ENCODE data around the gene ACAA1. TPM values are rescaled to one million over a fixed set of nuclear protein-coding genes. Genes with fewer than 3 reads are reported as not detected.
"Not testable (repeated sequence)": the region's sequence is repeated elsewhere in the genome, so short reads cannot be mapped to it uniquely, and the experiment has no call there.

ACAA1 gene
- total and polyA plus RNA-seq, 2 donors (not counting 1 experiment from before 2014, with no cell fraction given), result 98.4 to 143 TPM

DNA sequence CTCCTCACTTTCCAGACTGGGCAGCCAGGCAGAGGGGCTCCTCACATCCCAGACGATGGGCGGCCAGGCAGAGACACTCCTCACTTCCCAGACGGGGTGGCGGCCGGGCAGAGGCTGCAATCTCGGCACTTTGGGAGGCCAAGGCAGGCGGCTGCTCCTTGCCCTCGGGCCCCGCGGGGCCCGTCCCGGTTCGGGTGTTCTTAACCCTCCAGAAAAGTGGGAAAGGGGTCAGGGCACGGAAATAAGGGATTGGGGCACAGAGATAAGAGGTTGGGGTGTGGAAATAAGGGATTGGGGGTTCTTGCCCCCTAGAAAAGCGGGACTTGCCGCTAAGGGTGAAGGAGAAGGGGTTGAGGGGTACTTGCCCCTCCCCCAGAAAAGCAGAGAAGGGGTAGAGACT is 54.6 kb downstream of the ACAA1 start:
- H4K20me1 ChIP-seq (ENCODE audit: control insufficient read depth, insufficient read depth, low read length, poor library complexity, severe bottlenecking); H3K4me1 Mint-ChIP-seq; CTCF ChIA-PET; H3K9me3 Mint-ChIP-seq (ENCODE audit: insufficient read depth); DNase-seq; H3K27me3 Mint-ChIP-seq; H3K4me1 ChIP-seq (ENCODE audit: control insufficient read depth in 2 of 2, insufficient read depth in 2 of 2, low read length in 2 of 2); H3K9ac ChIP-seq (ENCODE audit: low read length); H3K36me3 ChIP-seq (replicated peaks in 1 of 2; ENCODE audit: control extremely low read depth in 1 of 2, control insufficient read depth in 1 of 2, extremely low read depth in 1 of 2, insufficient read depth in 2 of 2, low read length in 1 of 2); H3K79me2 ChIP-seq (ENCODE audit: control insufficient read depth, insufficient read depth, low read length); H3K27ac ChIP-seq (ENCODE audit: low read length in 2 of 2); H3K27ac Mint-ChIP-seq; H2AFZ ChIP-seq (ENCODE audit: insufficient read depth, low read depth, low read length, poor library complexity, severe bottlenecking); intact Hi-C loops (cut with micrococcal nuclease); H3K4me3 Mint-ChIP-seq; ATAC-seq (ENCODE audit: low read depth); H3K4me2 ChIP-seq (replicated peaks; ENCODE audit: low read depth, low read length, poor library complexity, severe bottlenecking); H3K27me3 ChIP-seq (replicated peaks in 1 of 4; ENCODE audit: control extremely low read depth in 1 of 4, control insufficient read depth in 3 of 4, insufficient read depth in 4 of 4, low read length in 3 of 4); H3K4me3 ChIP-seq (ENCODE audit: control extremely low read depth in 1 of 5, extremely low read depth in 1 of 5, insufficient read depth in 1 of 5, low read depth in 2 of 5, low read length in 4 of 5); POLR2A ChIA-PET: not testable (repeated sequence)
- H3K9me3 ChIP-seq (ENCODE audit: control extremely low read depth in 1 of 3, control insufficient read depth in 2 of 3, insufficient read depth in 1 of 3, low read length in 2 of 3), result peaks cover 0 to 24% (median 11%) of the 10 kb centered on the region in 3 donors
- 91% methylated on average over 7 of the region's 16 CpGs for WGBS (ENCODE audit: insufficient coverage)

GRCh38 chr3:38077073-38077472 is 59.9 kb downstream of the ACAA1 start:
- ATAC-seq (ENCODE audit: low read depth); H3K27ac ChIP-seq (ENCODE audit: low read length in 2 of 2); H3K4me2 ChIP-seq (replicated peaks; ENCODE audit: low read depth, low read length, poor library complexity, severe bottlenecking); H2AFZ ChIP-seq (ENCODE audit: insufficient read depth, low read depth, low read length, poor library complexity, severe bottlenecking); H3K9ac ChIP-seq (ENCODE audit: low read length); H4K20me1 ChIP-seq (ENCODE audit: control insufficient read depth, insufficient read depth, low read length, poor library complexity, severe bottlenecking); H3K27ac Mint-ChIP-seq; H3K27me3 ChIP-seq (replicated peaks in 1 of 4; ENCODE audit: control extremely low read depth in 1 of 4, control insufficient read depth in 3 of 4, insufficient read depth in 4 of 4, low read length in 3 of 4); H3K4me1 Mint-ChIP-seq; POLR2A ChIA-PET; H3K79me2 ChIP-seq (ENCODE audit: control insufficient read depth, insufficient read depth, low read length); H3K9me3 Mint-ChIP-seq (ENCODE audit: insufficient read depth); H3K4me3 Mint-ChIP-seq; H3K4me3 ChIP-seq (ENCODE audit: control extremely low read depth in 1 of 5, extremely low read depth in 1 of 5, insufficient read depth in 1 of 5, low read depth in 2 of 5, low read length in 4 of 5); intact Hi-C loops (cut with micrococcal nuclease); DNase-seq; CTCF ChIA-PET; H3K36me3 ChIP-seq (replicated peaks in 1 of 2; ENCODE audit: control extremely low read depth in 1 of 2, control insufficient read depth in 1 of 2, extremely low read depth in 1 of 2, insufficient read depth in 2 of 2, low read length in 1 of 2); H3K4me1 ChIP-seq (ENCODE audit: control insufficient read depth in 2 of 2, insufficient read depth in 2 of 2, low read length in 2 of 2); H3K9me3 ChIP-seq (ENCODE audit: control extremely low read depth in 1 of 3, control insufficient read depth in 2 of 3, insufficient read depth in 1 of 3, low read length in 2 of 3): not testable (repeated sequence)
- 50% methylated on average over 1 of the region's 3 CpGs for WGBS (ENCODE audit: insufficient coverage)
- H3K27me3 Mint-ChIP-seq, result peaks cover 12% of the 10 kb centered on the region

Small RNA genes within 50 kb of the gene (small RNA-seq; reads per million reads assigned to genes)
- gene RF00019 (ENCODE audit: insufficient read length, low read depth, low replicate concordance), result not detected

Other genes with a start within 250 kb of the ACAA1 start
- gene VILL, start 146.3 kb downstream of the ACAA1 start, total RNA-seq, result 32.9 and 35.2 TPM in 2 replicates
- 44.1 and 46.4 TPM in 2 replicates for gene VILL, start 146.3 kb downstream of the ACAA1 start, polyA plus RNA-seq
- 10.1 TPM in 2 replicates for gene PLCD1, start 107.5 kb downstream of the ACAA1 start, total RNA-seq
- 5.8 and 7.5 TPM in 2 replicates for gene PLCD1, start 107.5 kb downstream of the ACAA1 start, polyA plus RNA-seq
- gene DLEC1, start 97.9 kb downstream of the ACAA1 start, total RNA-seq, result 0.83 and 2.1 TPM in 2 replicates
- 0.52 TPM in 2 replicates for gene DLEC1, start 97.9 kb downstream of the ACAA1 start, polyA plus RNA-seq
- 52.3 and 55.0 TPM in 2 replicates for gene MYD88, start 1.5 kb upstream of the ACAA1 start, total RNA-seq
- gene MYD88, start 1.5 kb upstream of the ACAA1 start, polyA plus RNA-seq, result 29.3 and 48.0 TPM in 2 replicates
- 37.9 and 41.5 TPM in 2 replicates for gene OXSR1, start 28.4 kb upstream of the ACAA1 start, total RNA-seq
- gene OXSR1, start 28.4 kb upstream of the ACAA1 start, polyA plus RNA-seq, result 15.5 and 21.2 TPM in 2 replicates
- 0.70 and 0.91 TPM in 2 replicates for gene SLC22A13, start 128.7 kb upstream of the ACAA1 start, total RNA-seq
- 0.31 TPM in 1 of 2 replicates, not detected in the other for gene SLC22A13, start 128.7 kb upstream of the ACAA1 start, polyA plus RNA-seq
- not detected in 2 replicates for gene SLC22A14, start 145.2 kb upstream of the ACAA1 start, total RNA-seq
- gene SLC22A14, start 145.2 kb upstream of the ACAA1 start, polyA plus RNA-seq, result 0.06 TPM in 1 of 2 replicates, not detected in the other
- 0.63 and 0.71 TPM in 2 replicates for gene XYLB, start 209.7 kb upstream of the ACAA1 start, total RNA-seq
- gene XYLB, start 209.7 kb upstream of the ACAA1 start, polyA plus RNA-seq, result 0.06 and 0.19 TPM in 2 replicates

Data from B cell (primary cell).